Suprapubic skin (tissue), 4 donors: ENCODE results near the gene UBXN6. TPM values are rescaled to one million over a fixed set of nuclear protein-coding genes. Genes with fewer than 3 reads are reported as not detected.

Experiments
- DNase-seq, 2 donors: peaks; one replicate each; pipeline ENCODE4 v3.0.0-alpha.2; 2019; ENCODE audit warnings: low spot score in 2 of 2
- H3K27ac ChIP-seq: fragments of 200-600 bp; sonication (generic); one replicate; pipeline ENCODE4 v1.5.1; 2019
- H3K27me3 ChIP-seq: fragments of 200-600 bp; sonication (generic); one replicate; pipeline ENCODE4 v1.5.1; 2019
- H3K36me3 ChIP-seq: fragments of 200-600 bp; sonication (generic); one replicate; pipeline ENCODE4 v1.5.1; 2019
- H3K4me1 ChIP-seq: fragments of 200-600 bp; sonication (generic); one replicate; pipeline ENCODE4 v1.5.1; 2019
- H3K4me3 ChIP-seq: fragments of 200-600 bp; sonication (generic); one replicate; pipeline ENCODE4 v1.5.1; 2019; ENCODE audit warnings: mild to moderate bottlenecking
- H3K9me3 ChIP-seq: fragments of 200-600 bp; sonication (generic); one replicate; pipeline ENCODE4 v1.5.1; 2019
- CTCF ChIP-seq, 2 donors: fragments of 200-600 bp in 1 of 2; fragments of 450-650 bp in 1 of 2; sonication (generic) in 1 of 2; IDR thresholded peaks; one replicate each; pipeline ENCODE4 v1.5.1; 2016 to 2019; ENCODE audit warnings: antibody characterized with exemption in 2 of 2, mild to moderate bottlenecking in 1 of 2, moderate library complexity in 1 of 2
- EP300 ChIP-seq: sonication (generic); formaldehyde crosslinking; IDR thresholded peaks from one replicate; pipeline ENCODE4 v1.6.1; 2017; ENCODE audit warnings: antibody characterized with exemption
- POLR2A ChIP-seq, 2 donors: fragments of 450-650 bp; IDR thresholded peaks; one replicate each; pipeline ENCODE4 v1.6.1; 2017; ENCODE audit warnings: antibody characterized with exemption in 2 of 2, mild to moderate bottlenecking in 2 of 2, moderate library complexity in 2 of 2
- POLR2AphosphoS5 ChIP-seq, 3 donors: sonication (generic); formaldehyde crosslinking; IDR thresholded peaks; one replicate each; pipeline ENCODE4 v1.6.1; 2017; ENCODE audit warnings: antibody characterized with exemption in 3 of 3
- WGBS: methylation state at CpG from one replicate; pipeline ENCODE4 v1.1.5; 2018; 5-methylcytosine and 5-hydroxymethylcytosine counted together
- total RNA-seq, 4 donors: library from RNA; depleted of rRNA; stranded (reverse); fragments of >200 nt; gene quantifications; one replicate each; pipeline ENCODE4 v1.1.0, GENCODE V29; 2016

Gene UBXN6
- total RNA-seq, 4 donors from 2014 or later: 108 to 257 (median 167) TPM

GRCh38 chr19:4482721-4483364 lies 25.2 kb upstream of the UBXN6 start:
- H3K4me3 ChIP-seq: no peak overlapping the region
- H3K9me3 ChIP-seq: no peaks in the 10 kb centered on the region
- no peak for DNase-seq
- no peaks in the 10 kb centered on the region for H3K27me3 ChIP-seq
- H3K27ac ChIP-seq: no peak overlapping the region
- H3K4me1 ChIP-seq: no peaks in the 10 kb centered on the region
- 95% methylated on average over 32 of the region's 35 CpGs for WGBS
- H3K36me3 ChIP-seq: peaks cover 53% of the 10 kb centered on the region
- TF ChIP-seq CTCF (IDR thresholded peaks at IDR 0.05): no peak

- Histone ChIP-seq H3K27ac (no peak overlapping the region), H3K36me3 (peaks cover 51% of the 10 kb centered on the region), H3K27me3 (no peaks in the 10 kb centered on the region), H3K9me3 (no peaks in the 10 kb centered on the region), H3K4me3 (no peak overlapping the region), H3K4me1 (peaks cover 26% of the 10 kb centered on the region)
- TF ChIP-seq POLR2AphosphoS5 (IDR thresholded peaks at IDR 0.05) (no peak), POLR2A (IDR thresholded peaks at IDR 0.05) (no peak), EP300 (no peak), CTCF (IDR thresholded peaks at IDR 0.05) (no peak)
- no peak for DNase-seq
- WGBS: 71% methylated on average over 9 of the region's 16 CpGs
These were observed 19.6 kb upstream of the UBXN6 start for GRCh38 chr19:4477034-4477801.

GRCh38 chr19:4474514-4475022 lies 17.0 kb upstream of the UBXN6 start:
- DNase-seq: no peak
- Histone ChIP-seq H3K27me3 (no peaks in the 10 kb centered on the region), H3K27ac (no peak overlapping the region), H3K4me1 (peaks cover 31% of the 10 kb centered on the region), H3K36me3 (peaks cover 34% of the 10 kb centered on the region), H3K9me3 (no peaks in the 10 kb centered on the region), H3K4me3 (peak overlapping the region; percentile 96)
- WGBS: 25% methylated on average over 12 of the region's 13 CpGs
- TF ChIP-seq POLR2A (IDR thresholded peaks at IDR 0.05) (no peak), CTCF (IDR thresholded peaks at IDR 0.05) (no peak), EP300 (no peak), POLR2AphosphoS5 (IDR thresholded peaks at IDR 0.05) (no peak)

GRCh38 chr19:4473763-4474513 lies 16.3 kb upstream of the UBXN6 start:
- peak in 1 of 2 donors; percentile 66 for DNase-seq
- WGBS: 31% methylated on average over 23 of the region's 23 CpGs
- Histone ChIP-seq H3K36me3 (peaks cover 31% of the 10 kb centered on the region), H3K9me3 (no peaks in the 10 kb centered on the region), H3K27me3 (no peaks in the 10 kb centered on the region), H3K4me3 (peak overlapping the region; percentile 96), H3K4me1 (peaks cover 31% of the 10 kb centered on the region), H3K27ac (no peak overlapping the region)
- no peak for TF ChIP-seq CTCF (IDR thresholded peaks at IDR 0.05)
- no peak for TF ChIP-seq POLR2AphosphoS5 (IDR thresholded peaks at IDR 0.05)
